ENCODE results near the gene TEX36.
"Not testable (repeated sequence)": the region's sequence is repeated elsewhere in the genome, so short reads cannot be mapped to it uniquely, and the experiment has no call there.

Gene TEX36

DNA sequence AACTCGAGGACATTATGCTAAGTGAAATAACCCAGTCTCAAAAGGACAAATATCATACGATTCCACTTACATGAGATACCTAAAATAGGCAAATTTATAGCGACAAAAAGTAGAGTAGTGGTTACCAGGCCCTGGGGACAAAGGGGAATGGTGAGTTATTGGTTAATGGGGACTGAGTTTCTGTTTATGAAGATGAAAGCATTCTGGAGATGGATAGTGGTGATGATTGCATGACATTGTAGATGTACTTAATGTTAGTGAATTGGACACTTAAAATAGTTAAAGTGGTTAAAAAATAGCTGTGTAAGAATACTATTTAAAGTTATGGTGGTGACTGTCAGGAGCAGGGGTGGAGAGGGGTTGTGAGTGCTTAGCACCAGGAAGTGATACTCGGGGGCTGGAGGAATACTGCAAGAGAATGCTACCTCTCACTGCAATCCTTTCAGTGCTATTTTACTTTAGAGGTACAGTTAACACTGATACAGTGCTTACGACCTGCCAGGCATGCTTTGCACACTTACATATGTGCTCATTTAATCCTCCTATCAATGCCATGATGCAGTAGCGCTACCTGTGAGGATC is 16.7 kb upstream of the TEX36 start:
- Mint-ChIP-seq H3K27ac (no peak overlapping the region), H3K27me3 (no peaks in the 10 kb centered on the region), H3K9me3 (peaks cover 4% of the 10 kb centered on the region), H3K36me3 (ENCODE audit: low read depth) (no peaks in the 10 kb centered on the region), H3K4me1 (ENCODE audit: low read depth) (no peaks in the 10 kb centered on the region), H3K4me3 (no peak overlapping the region)

DNA sequence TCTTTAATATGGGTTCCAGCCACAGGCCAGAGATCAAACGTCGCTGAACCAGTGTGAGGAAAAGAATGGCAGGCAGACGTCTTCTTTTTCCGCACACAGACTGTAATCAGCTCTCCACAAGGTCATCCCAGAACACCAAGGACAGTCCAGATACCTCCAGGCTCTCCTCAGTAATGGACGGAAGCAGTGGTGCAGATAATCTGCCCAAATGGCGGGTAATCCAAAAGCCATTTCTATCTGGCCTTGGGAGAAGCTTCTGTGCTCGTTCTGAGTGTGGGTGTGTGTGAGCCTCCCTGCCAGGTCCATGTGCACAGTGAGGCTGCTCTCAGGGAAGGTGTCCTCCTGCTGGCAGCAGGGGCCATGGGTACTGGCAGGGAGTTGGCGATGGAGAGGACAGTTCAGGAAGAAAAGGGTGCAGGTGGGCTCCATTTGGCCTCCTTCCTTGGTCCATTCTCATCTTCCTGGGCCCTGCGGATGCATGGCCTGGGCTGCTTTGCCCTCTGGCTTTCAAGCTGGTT is 15.6 kb upstream of the TEX36 start:
- Mint-ChIP-seq H3K27ac (no peak overlapping the region), H3K4me1 (ENCODE audit: low read depth) (no peaks in the 10 kb centered on the region), H3K27me3 (no peaks in the 10 kb centered on the region), H3K9me3 (peaks cover 4% of the 10 kb centered on the region), H3K4me3 (no peak overlapping the region), H3K36me3 (ENCODE audit: low read depth) (no peaks in the 10 kb centered on the region)

DNA sequence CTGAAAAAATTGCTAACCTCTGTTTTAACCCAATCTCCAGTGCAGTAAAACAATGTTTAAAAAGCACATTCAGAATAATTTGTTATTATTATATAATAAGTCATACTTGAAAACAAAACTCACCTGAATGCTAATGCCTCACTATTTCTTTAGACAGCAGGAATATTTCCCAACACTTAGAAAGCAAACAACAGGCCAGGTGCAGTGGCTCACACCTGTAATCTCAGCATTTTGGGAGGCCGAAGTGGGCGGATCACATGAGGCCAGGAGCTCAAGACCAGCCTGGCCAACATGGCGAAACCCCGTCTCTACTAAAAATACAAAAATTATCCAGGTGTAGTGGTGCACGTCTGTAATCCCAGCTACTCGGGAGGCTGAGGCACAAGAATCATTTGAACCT is 13.9 kb upstream of the TEX36 start:
- not testable (repeated sequence) for H3K27ac Mint-ChIP-seq; H3K36me3 Mint-ChIP-seq (ENCODE audit: low read depth); H3K4me1 Mint-ChIP-seq (ENCODE audit: low read depth); H3K27me3 Mint-ChIP-seq; H3K9me3 Mint-ChIP-seq; H3K4me3 Mint-ChIP-seq

DNA sequence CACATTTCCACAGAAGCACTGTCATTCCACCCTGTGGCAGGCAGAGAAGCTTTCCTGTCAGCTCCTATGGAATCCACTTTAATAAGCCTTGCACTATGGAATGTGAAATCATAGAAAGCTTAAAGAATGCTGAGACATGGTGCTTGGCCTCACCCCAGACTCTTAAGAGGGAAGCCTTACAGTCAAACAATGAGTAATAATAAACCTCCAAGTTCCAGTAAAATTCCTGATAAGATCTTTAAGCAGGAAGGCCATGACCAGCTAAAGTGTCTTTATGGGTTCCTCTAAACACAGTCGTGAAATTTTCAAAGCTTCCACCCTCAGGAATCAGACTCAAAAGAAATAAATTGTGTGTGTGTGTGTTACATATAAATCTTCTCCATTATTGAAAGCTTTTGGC is 11.9 kb upstream of the TEX36 start:
- no peaks in the 10 kb centered on the region for H3K36me3 Mint-ChIP-seq (ENCODE audit: low read depth)
- H3K27ac Mint-ChIP-seq: no peak overlapping the region
- H3K9me3 Mint-ChIP-seq: no peaks in the 10 kb centered on the region
- H3K4me3 Mint-ChIP-seq: no peak overlapping the region
- no peaks in the 10 kb centered on the region for H3K27me3 Mint-ChIP-seq
- H3K4me1 Mint-ChIP-seq (ENCODE audit: low read depth): no peaks in the 10 kb centered on the region

DNA sequence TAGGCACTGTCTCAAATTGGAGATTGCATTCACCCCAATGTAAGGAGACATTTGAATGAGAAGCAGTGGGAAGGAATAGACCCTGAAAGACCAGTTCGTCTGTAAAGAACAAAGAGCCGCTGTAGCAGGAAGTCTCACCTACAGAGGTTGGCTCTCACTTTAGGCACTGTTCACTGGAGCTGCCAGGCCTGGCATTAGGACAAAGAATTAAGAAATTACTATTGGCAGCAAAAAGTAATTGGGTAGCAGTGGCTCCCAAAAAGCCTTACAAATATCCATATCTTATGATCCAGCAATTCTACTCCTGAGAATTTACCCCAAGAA is 10.5 kb upstream of the TEX36 start:
- H3K27me3 Mint-ChIP-seq: no peaks in the 10 kb centered on the region
- H3K27ac Mint-ChIP-seq: no peak overlapping the region
- no peaks in the 10 kb centered on the region for H3K4me1 Mint-ChIP-seq (ENCODE audit: low read depth)
- H3K9me3 Mint-ChIP-seq: no peaks in the 10 kb centered on the region
- no peak overlapping the region for H3K4me3 Mint-ChIP-seq
- no peaks in the 10 kb centered on the region for H3K36me3 Mint-ChIP-seq (ENCODE audit: low read depth)

DNA sequence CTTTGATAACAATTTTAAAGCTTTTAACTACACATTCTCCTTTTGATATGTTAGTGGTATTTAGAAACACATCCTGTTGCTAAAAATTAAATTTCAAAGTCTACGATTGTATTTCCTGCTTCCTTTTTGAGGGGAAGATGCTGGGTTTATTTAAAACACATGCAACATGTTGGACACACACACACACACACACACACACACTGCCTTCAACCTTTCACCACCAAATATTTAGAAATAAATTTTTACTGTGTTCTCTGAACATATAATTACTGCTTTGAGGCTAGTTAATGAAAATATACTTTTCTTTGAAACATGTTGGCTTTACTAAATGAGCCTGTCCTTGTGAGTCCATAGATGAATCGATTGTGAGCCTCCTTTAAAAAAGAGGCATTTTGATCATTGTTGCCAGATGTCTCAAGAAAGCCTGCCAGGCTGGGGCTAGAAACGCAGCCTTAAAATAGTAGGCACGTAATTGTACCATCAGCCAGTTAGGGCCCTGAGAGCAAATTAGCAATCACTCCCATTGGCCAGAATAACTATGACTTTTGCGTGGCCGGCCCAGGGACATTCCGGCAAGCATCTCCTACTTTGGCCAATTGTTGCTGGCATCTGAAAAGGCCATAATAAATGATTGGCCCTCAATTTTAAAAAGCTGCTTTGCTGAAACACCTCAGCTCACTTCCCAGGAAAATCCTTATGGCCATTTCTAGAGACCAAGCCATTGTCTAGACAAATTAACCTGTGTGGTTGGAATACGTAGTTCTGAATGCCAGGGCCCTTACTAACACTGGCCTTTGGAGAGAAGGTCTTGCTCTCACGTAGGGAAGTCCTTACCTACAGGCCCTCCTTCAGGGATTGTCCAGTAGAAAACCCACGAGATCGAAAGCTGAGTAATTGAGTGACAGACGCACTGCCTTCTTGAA is 9.9 kb upstream of the TEX36 start:
- no peaks in the 10 kb centered on the region for H3K4me1 Mint-ChIP-seq (ENCODE audit: low read depth)
- H3K27me3 Mint-ChIP-seq: no peaks in the 10 kb centered on the region

DNA sequence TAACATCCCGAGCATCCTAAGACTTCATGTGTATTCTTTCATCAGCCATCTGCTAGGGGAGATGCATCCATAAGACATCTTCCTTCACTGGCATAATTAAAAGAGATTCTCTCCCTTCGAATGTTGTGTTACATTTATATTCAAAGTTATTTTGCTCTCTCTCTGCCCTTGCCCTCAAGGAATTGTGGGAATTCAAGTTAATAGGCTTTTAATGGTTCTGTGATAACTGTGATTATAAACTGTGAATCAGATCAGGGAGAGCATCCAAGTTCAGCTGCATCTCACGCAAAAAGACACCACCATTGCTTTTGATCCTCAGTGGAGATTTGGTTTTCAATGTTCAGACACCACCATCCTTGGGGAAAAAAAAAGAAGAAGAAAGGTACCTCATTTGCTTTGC is 9.2 kb upstream of the TEX36 start:
- Mint-ChIP-seq H3K36me3 (ENCODE audit: low read depth) (no peaks in the 10 kb centered on the region), H3K9me3 (no peaks in the 10 kb centered on the region), H3K4me3 (no peak overlapping the region), H3K27me3 (no peaks in the 10 kb centered on the region), H3K4me1 (ENCODE audit: low read depth) (no peaks in the 10 kb centered on the region), H3K27ac (no peak overlapping the region)

More for the DNA sequence above, 9.9 kb upstream of the TEX36 start:
- Mint-ChIP-seq H3K9me3 (no peaks in the 10 kb centered on the region), H3K36me3 (ENCODE audit: low read depth) (no peaks in the 10 kb centered on the region), H3K27ac (no peak overlapping the region), H3K4me3 (no peak overlapping the region)

DNA sequence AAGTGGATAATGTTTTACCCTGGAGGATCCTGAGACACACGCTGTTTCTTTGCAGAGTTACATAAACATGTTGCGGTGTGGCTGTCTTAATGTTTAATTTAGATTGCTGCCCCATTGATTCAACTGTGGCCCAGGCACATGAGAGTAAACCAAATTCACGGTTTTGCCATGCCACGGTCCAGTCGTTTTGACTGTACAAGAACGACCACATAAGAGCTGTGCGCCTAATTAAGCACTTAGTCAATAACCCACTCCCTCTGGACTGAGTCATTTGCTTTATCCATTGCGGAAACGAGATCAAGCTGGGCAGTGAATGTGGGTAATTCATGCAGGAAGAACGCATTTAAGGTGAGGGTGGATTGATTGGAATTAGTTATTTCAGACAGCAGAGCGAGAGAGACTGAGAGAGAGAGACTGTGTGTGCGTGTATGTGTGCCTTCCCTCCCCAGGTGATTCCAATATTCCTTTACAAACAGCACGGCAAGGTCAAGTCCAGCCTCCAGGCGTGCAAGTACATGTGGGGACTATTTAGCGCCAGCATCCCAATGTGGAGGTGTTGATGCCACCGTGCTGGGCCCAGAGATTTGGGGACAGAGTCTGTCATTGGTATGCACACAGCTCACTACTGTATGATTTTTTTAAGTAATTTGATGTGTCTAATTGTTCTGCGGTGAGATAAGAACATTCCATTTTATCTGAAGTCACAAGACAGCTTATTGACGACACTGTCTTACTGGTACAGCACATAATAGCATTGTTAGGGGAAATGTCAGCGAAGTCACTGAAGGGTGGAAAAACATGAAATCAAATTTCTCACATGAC is 8.4 kb upstream of the TEX36 start:
- H3K4me3 Mint-ChIP-seq: no peak overlapping the region
- no peak overlapping the region for H3K27ac Mint-ChIP-seq
- H3K36me3 Mint-ChIP-seq (ENCODE audit: low read depth): no peaks in the 10 kb centered on the region
- no peaks in the 10 kb centered on the region for H3K4me1 Mint-ChIP-seq (ENCODE audit: low read depth)
- no peaks in the 10 kb centered on the region for H3K27me3 Mint-ChIP-seq
- no peaks in the 10 kb centered on the region for H3K9me3 Mint-ChIP-seq

DNA sequence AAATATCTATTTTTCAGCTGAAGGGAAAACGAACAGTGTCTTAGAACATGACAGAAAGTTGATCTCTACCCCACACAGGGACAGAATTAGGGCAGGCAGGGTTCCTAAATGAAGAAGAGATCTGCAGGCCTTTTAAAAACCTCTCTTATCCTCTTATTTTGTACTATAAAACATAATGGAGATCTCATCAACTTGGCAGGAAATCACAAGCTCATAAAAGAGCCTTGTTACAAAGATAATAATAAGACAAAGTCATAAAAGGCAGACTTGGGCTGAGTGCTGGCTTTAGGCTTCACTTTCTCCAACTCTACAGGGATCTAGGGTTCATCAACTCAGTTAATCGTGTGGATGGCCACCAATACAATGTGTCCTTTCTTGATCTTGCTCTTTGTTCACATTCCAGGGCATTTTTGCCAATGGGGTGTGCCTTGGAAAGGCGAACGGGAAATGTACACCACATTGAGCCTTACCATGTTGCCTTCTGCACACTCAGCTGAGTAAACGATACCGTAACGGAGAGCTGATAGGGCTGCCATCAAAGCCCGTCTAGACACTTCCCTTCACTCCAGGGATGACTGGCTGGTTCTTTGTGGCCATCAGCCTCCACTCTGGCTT is 7.1 kb upstream of the TEX36 start:
- Mint-ChIP-seq H3K4me1 (ENCODE audit: low read depth) (no peaks in the 10 kb centered on the region), H3K27ac (no peak overlapping the region), H3K36me3 (ENCODE audit: low read depth) (no peaks in the 10 kb centered on the region)

DNA sequence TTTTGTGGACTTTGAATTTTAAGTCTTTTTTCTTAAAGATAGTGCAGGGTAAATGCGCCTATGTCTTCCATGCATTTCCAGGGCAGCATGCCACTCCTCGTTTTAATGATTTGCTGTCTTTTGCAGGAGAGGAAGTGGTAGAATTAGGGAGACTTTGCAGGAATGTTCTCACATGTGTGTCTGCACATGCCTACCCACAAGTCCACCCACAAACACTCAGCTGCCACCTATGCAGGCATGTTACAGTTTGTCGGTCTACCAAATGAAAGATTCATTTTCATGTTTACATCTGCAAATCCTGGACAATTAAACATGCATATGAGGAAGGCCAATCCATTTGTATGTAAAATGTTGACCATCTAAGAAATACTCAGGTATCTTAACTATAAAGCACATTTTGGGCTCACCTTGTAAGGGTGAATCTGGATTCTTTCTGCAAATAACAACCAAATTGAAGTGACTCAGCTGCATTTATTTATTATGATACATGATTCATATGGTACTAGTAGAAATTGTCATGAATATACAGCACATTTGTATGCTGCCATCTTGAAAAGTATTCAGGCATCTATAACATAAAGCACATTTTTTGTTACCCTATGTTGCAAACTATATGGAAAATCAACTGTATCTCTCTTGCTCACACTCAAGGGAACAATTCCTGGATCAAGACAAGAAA is 4.7 kb upstream of the TEX36 start:
- Mint-ChIP-seq H3K27me3 (no peaks in the 10 kb centered on the region), H3K36me3 (ENCODE audit: low read depth) (no peaks in the 10 kb centered on the region), H3K9me3 (no peaks in the 10 kb centered on the region), H3K4me3 (no peak overlapping the region), H3K27ac (no peak overlapping the region), H3K4me1 (ENCODE audit: low read depth) (no peaks in the 10 kb centered on the region)

More for the DNA sequence above, 7.1 kb upstream of the TEX36 start:
- Mint-ChIP-seq H3K4me3 (no peak overlapping the region), H3K9me3 (no peaks in the 10 kb centered on the region), H3K27me3 (no peaks in the 10 kb centered on the region)

DNA sequence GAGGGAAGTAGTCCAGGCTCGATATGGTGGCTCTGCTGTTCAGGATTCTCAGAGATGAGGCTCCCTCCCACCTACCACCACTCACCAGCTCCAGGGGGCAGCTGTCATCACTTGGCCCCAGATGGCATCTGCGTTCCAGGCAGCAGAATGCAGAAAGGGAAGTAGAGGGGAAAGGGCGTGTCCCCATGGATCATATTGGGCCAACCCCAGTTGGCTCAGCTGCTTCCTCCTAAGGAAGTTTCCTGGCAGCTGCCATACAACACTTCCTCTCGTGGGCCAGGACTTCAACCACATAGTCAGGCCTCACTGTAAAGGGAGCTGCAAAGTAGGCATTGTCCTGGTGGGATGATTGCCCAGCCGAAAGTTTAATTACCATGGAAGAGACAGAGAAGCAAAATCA is 1.6 kb upstream of the TEX36 start:
- no peaks in the 10 kb centered on the region for H3K36me3 Mint-ChIP-seq (ENCODE audit: low read depth)
- H3K9me3 Mint-ChIP-seq: peaks cover 3% of the 10 kb centered on the region
- no peaks in the 10 kb centered on the region for H3K4me1 Mint-ChIP-seq (ENCODE audit: low read depth)
- H3K27ac Mint-ChIP-seq: no peak overlapping the region
- no peak overlapping the region for H3K4me3 Mint-ChIP-seq
- peaks cover 5% of the 10 kb centered on the region for H3K27me3 Mint-ChIP-seq

DNA sequence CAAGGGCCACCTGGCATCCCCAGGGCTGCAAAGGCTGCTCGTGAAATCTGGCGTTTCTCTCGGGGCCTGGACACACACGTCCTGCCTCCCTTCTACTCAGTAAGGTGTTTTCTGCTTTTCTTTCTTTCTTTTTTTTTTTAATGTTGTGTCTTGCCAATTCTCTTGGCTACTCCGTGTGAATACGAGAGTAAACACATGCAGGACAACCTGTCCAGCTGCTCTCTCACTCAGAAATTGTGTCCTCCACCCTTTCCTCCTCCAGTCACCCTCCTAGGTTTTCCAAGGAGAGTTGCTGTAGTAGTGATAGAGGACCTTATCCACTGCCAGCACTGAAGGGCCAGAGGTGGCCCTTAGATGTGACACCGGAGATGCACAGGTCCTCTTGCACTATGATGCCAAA is 858 bp upstream of the TEX36 start:
- no peaks in the 10 kb centered on the region for H3K4me1 Mint-ChIP-seq (ENCODE audit: low read depth)
- peaks cover 5% of the 10 kb centered on the region for H3K9me3 Mint-ChIP-seq
- H3K27ac Mint-ChIP-seq: no peak overlapping the region
- peaks cover 5% of the 10 kb centered on the region for H3K27me3 Mint-ChIP-seq
- H3K36me3 Mint-ChIP-seq (ENCODE audit: low read depth): no peaks in the 10 kb centered on the region
- H3K4me3 Mint-ChIP-seq: no peak overlapping the region

DNA sequence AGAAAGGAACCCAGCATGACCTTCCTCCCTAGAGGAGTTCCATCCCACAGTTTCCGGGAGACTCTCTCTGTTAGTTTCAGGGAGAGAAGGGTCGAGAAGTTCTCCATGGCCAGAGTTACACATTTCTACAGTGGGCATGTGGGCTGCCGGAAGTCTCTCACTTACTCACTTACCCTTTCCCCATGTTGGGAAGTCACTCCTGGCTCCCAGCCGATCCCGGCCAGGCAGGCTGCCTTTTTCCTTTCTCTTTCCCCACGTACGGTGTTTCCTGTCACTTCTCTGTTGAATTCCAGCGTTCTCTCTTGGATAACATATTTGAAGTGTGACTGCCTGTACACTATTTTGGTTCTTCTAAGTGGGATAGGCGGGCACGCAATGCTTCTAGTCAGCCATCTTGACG is 3.5 kb downstream of the TEX36 start:
- H3K27me3 Mint-ChIP-seq: peaks cover 11% of the 10 kb centered on the region
- no peak overlapping the region for H3K4me3 Mint-ChIP-seq
- no peak overlapping the region for H3K27ac Mint-ChIP-seq
- peaks cover 6% of the 10 kb centered on the region for H3K36me3 Mint-ChIP-seq (ENCODE audit: low read depth)
- H3K9me3 Mint-ChIP-seq: peaks cover 31% of the 10 kb centered on the region
- no peaks in the 10 kb centered on the region for H3K4me1 Mint-ChIP-seq (ENCODE audit: low read depth)

DNA sequence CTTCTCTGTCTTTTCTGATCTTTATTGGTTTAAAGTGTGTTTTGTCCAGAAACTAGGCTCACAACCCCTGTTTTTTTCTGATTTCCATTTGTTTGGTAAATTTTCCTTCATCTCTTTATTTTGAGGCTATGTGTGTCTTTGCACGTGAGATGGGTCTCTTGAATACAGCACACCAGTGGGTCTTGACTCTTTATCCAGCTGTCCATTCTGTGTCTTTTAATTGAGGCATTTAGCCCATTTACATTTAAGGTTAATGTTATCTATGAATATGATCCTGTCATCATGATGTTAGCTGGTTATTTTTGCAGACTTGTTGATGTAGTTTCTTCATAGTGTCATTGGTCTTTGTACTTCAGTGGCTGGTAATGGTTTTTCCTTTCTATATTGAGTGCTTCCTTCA is 10.1 kb downstream of the TEX36 start:
- Mint-ChIP-seq H3K27ac (no peak overlapping the region), H3K4me1 (ENCODE audit: low read depth) (no peaks in the 10 kb centered on the region), H3K36me3 (ENCODE audit: low read depth) (peaks cover 12% of the 10 kb centered on the region), H3K9me3 (peaks cover 50% of the 10 kb centered on the region), H3K27me3 (peaks cover 44% of the 10 kb centered on the region), H3K4me3 (no peak overlapping the region)
